ENCODE measurements around the gene ARCN1. TPM values are rescaled to one million over a fixed set of nuclear protein-coding genes. Genes with fewer than 3 reads are reported as not detected.

ARCN1 gene
- total and polyA plus RNA-seq, 8 donors: 22.0 to 115 (median 60.1) TPM

GRCh38 chr11:118615282-118615975 is 43.2 kb downstream of the ARCN1 start:
- 78 to 90% (median 83%) methylated on average over 6 of the region's 6 CpGs for WGBS, 5 donors
- Histone ChIP-seq H3K4me3 (no peak overlapping the region), H3K27ac (peak overlapping the region in 2 of 5 donors; percentile 21 to 80), H3K4me1 (peaks cover 42 to 76% (median 51%) of the 10 kb centered on the region in 4 donors), H3K27me3 (peaks cover 0 to 11% (median 5%) of the 10 kb centered on the region in 3 donors), H3K36me3 (peaks cover 19 to 50% (median 35%) of the 10 kb centered on the region in 4 donors), H3K9me3 (no peaks in the 10 kb centered on the region)
- TF ChIP-seq EP300 (IDR thresholded peaks at IDR 0.05) (no peak), POLR2AphosphoS5 (IDR thresholded peaks at IDR 0.05) (no peak), POLR2A (IDR thresholded peaks at IDR 0.05) (no peak)
- TF ChIP-seq, protein P1, sequence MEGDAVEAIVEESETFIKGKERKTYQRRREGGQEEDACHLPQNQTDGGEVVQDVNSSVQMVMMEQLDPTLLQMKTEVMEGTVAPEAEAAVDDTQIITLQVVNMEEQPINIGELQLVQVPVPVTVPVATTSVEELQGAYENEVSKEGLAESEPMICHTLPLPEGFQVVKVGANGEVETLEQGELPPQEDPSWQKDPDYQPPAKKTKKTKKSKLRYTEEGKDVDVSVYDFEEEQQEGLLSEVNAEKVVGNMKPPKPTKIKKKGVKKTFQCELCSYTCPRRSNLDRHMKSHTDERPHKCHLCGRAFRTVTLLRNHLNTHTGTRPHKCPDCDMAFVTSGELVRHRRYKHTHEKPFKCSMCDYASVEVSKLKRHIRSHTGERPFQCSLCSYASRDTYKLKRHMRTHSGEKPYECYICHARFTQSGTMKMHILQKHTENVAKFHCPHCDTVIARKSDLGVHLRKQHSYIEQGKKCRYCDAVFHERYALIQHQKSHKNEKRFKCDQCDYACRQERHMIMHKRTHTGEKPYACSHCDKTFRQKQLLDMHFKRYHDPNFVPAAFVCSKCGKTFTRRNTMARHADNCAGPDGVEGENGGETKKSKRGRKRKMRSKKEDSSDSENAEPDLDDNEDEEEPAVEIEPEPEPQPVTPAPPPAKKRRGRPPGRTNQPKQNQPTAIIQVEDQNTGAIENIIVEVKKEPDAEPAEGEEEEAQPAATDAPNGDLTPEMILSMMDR (IDR thresholded peaks at IDR 0.05): no peak
- DNase-seq: no peak
- intact Hi-C loops (cut with DNase I; ENCODE audit: low total_unique reads): no loop called here

DNA sequence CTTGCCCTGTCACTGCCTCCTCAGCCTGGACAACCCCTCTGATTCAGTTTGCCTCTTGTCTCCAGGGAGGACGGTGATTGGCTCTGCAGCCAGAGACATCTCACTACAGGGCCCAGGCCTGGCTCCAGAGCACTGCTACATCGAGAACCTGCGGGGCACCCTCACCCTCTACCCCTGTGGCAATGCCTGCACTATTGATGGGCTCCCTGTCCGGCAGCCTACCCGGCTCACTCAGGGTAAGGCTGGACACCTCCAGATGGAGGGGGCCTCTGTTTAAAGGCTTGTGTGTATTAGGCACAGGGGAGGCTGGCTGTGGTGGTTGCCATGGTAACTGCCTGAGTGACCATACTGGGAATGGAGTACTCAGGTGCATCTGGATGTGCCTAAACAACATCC is 43.8 kb downstream of the ARCN1 start:
- intact Hi-C loops (cut with DNase I; ENCODE audit: low total_unique reads): no loop called here

DNA sequence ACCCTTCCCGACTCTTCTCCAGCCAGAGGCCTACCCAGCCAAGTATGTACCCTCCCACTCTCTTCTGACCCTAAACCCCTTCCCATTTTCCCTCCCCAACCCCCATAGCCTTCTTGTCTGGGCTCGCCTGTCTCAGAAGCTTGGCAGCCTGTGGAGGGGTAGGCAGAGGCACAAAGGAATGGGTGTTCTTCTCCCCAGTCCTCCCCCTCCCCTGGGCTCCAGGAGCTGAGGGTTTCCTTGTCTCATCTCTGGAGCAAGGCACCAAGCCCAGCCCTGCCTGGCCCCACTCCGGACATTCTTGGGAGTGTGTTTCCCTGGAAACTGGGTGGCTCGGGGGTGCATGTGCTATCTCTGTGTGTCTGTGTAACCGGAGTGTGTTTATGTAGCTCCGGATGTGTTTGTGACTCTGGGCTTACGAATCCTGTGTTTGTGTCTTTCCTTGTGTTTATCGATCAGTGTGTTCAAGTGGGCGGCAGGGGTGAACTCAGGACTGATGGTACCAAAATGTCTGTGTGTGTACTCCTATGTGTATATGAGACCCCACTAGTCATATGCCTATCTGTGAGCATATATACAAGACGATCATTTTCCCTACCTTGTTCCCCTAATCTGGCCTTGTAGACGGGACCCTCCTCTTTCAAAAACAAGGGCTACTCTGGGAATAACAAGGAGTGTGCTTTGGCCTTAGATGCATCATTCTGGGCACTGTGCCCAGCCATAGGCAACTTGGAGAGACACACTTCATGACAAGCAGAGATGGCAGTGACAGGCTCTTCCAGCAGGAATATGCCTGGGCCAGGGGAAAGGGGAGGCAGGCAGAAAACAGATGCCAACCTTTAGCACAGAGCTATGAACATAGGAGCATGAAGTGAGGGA is 46.1 kb downstream of the ARCN1 start:
- intact Hi-C loops (cut with DNase I; ENCODE audit: low total_unique reads): no loop called here
- no peak for TF ChIP-seq POLR2A (IDR thresholded peaks at IDR 0.05)
- TF ChIP-seq POLR2AphosphoS5 (IDR thresholded peaks at IDR 0.05): peak in 1 of 3 donors; percentile 42
- TF ChIP-seq, protein P1 (IDR thresholded peaks at IDR 0.05): no peak

More for the DNA sequence above, 43.8 kb downstream of the ARCN1 start:
- no peak overlapping the region for H3K4me3 ChIP-seq
- TF ChIP-seq POLR2AphosphoS5 (IDR thresholded peaks at IDR 0.05): no peak
- no peak for TF ChIP-seq POLR2A (IDR thresholded peaks at IDR 0.05)
- TF ChIP-seq, protein P1 (IDR thresholded peaks at IDR 0.05): no peak
- no peak for TF ChIP-seq EP300 (IDR thresholded peaks at IDR 0.05)
- no peaks in the 10 kb centered on the region for H3K9me3 ChIP-seq
- peaks cover 0 to 7% (median 0%) of the 10 kb centered on the region in 3 donors for H3K27me3 ChIP-seq
- WGBS, 5 donors: 82 to 90% (median 86%) methylated on average over 2 to 5 of the region's 5 CpGs
- peaks cover 19 to 50% (median 35%) of the 10 kb centered on the region in 4 donors for H3K36me3 ChIP-seq
- peaks cover 42 to 76% (median 51%) of the 10 kb centered on the region in 4 donors for H3K4me1 ChIP-seq
- no peak for DNase-seq
- H3K27ac ChIP-seq: peak overlapping the region in 2 of 5 donors; percentile 80 to 83

DNA sequence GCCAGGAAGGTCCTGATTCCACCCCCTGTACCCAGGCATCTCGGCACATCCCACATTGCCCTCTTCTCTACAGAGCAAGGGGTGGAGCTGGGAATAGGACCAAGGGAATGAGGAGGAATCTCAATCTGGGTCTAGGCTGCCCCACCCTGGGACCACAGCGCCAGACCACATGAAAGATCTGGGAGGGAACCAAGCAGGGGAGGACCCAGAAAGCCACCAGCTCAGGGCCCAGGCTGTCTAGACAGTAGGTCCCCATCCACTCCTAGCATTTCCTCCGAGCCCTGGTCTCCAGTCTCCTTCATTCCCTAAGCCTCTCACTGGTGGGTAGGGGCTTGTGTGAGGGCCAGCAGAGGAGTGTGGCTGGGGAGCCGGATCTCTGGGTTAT is 46.8 kb downstream of the ARCN1 start:
- Histone ChIP-seq H3K4me3 (no peak overlapping the region), H3K4me1 (peaks cover 56 to 77% (median 59%) of the 10 kb centered on the region in 4 donors), H3K27me3 (peaks cover 0 to 5% (median 0%) of the 10 kb centered on the region in 3 donors), H3K9me3 (no peaks in the 10 kb centered on the region), H3K27ac (peak overlapping the region; percentile 52 to 84 (median 80)), H3K36me3 (peaks cover 19 to 44% (median 32%) of the 10 kb centered on the region in 4 donors)
- peak in 1 of 2 donors; percentile 57 for DNase-seq
- intact Hi-C loops (cut with DNase I; ENCODE audit: low total_unique reads): no loop called here
- WGBS, 5 donors: 42 to 66% (median 49%) methylated on average over 3 to 4 of the region's 4 CpGs
- TF ChIP-seq EP300 (IDR thresholded peaks at IDR 0.05) (no peak), POLR2AphosphoS5 (IDR thresholded peaks at IDR 0.05) (no peak), POLR2A (IDR thresholded peaks at IDR 0.05) (no peak)
- TF ChIP-seq, protein P1 (IDR thresholded peaks at IDR 0.05): no peak

More for the DNA sequence above, 46.1 kb downstream of the ARCN1 start:
- H3K36me3 ChIP-seq: peaks cover 19 to 49% (median 35%) of the 10 kb centered on the region in 4 donors
- WGBS, 5 donors: 59 to 63% (median 62%) methylated on average over 10 to 11 of the region's 11 CpGs
- peak; percentile 44 to 80 for DNase-seq
- H3K9me3 ChIP-seq: no peaks in the 10 kb centered on the region
- H3K27me3 ChIP-seq: peaks cover 0 to 5% (median 0%) of the 10 kb centered on the region in 3 donors
- H3K4me1 ChIP-seq: peaks cover 56 to 79% (median 58%) of the 10 kb centered on the region in 4 donors
- no peak overlapping the region for H3K4me3 ChIP-seq
- peak overlapping the region; percentile 39 to 84 (median 80) for H3K27ac ChIP-seq
